Measurements from ENCODE around the gene FOSL1.

FOSL1 gene

GRCh38 chr11:65944767-65945166 lies 44.6 kb upstream of the FOSL1 start:
- H3K4me3 ChIP-seq (ENCODE audit: low read depth, low read length): no peak overlapping the region
- TF ChIP-seq CTCF (IDR thresholded peaks at IDR 0.05; ENCODE audit: borderline replicate concordance, insufficient read depth, low read depth, low read length): no peak

GRCh38 chr11:65944191-65944590 lies 44.0 kb upstream of the FOSL1 start:
- no peak for TF ChIP-seq CTCF (IDR thresholded peaks at IDR 0.05; ENCODE audit: borderline replicate concordance, insufficient read depth, low read depth, low read length)

GRCh38 chr11:65942531-65942930 lies 42.3 kb upstream of the FOSL1 start:
- no peak overlapping the region for H3K4me3 ChIP-seq (ENCODE audit: low read depth, low read length)
- no peak for TF ChIP-seq CTCF (IDR thresholded peaks at IDR 0.05; ENCODE audit: borderline replicate concordance, insufficient read depth, low read depth, low read length)

More at GRCh38 chr11:65944191-65944590, 44.0 kb upstream of the FOSL1 start:
- H3K4me3 ChIP-seq (ENCODE audit: low read depth, low read length): no peak overlapping the region

GRCh38 chr11:65941720-65942310 lies 41.6 kb upstream of the FOSL1 start:
- no peak overlapping the region for H3K4me3 ChIP-seq (ENCODE audit: low read depth, low read length)
- no peak for TF ChIP-seq CTCF (IDR thresholded peaks at IDR 0.05; ENCODE audit: borderline replicate concordance, insufficient read depth, low read depth, low read length)

GRCh38 chr11:65937766-65938165 lies 37.6 kb upstream of the FOSL1 start:
- TF ChIP-seq CTCF (IDR thresholded peaks at IDR 0.05; ENCODE audit: borderline replicate concordance, insufficient read depth, low read depth, low read length): no peak
- no peak overlapping the region for H3K4me3 ChIP-seq (ENCODE audit: low read depth, low read length)

GRCh38 chr11:65934014-65934413 lies 33.8 kb upstream of the FOSL1 start:
- H3K4me3 ChIP-seq (ENCODE audit: low read depth, low read length): no peak overlapping the region
- no peak for TF ChIP-seq CTCF (IDR thresholded peaks at IDR 0.05; ENCODE audit: borderline replicate concordance, insufficient read depth, low read depth, low read length)

- TF ChIP-seq CTCF (IDR thresholded peaks at IDR 0.05; ENCODE audit: borderline replicate concordance, insufficient read depth, low read depth, low read length): no peak
- no peak overlapping the region for H3K4me3 ChIP-seq (ENCODE audit: low read depth, low read length)
Observed at GRCh38 chr11:65932558-65932919, 32.4 kb upstream of the FOSL1 start.

All from GM12875 (cell line).